K562 (cell line): ENCODE results near the gene ARID5B. TPM values are rescaled to one million over a fixed set of nuclear protein-coding genes. Genes with fewer than 3 reads are reported as not detected.

Experiments used
- ATF1 ChIP-seq, 2 experiments: fragments of 450-650 bp in 1 of 2; IDR thresholded peaks; 2 replicates each; pipeline ENCODE4 v1.6.1; 2016; ENCODE audit warnings: missing compliant biosample characterization in 1 of 2, missing genetic modification characterization in 1 of 2
- ATF7 ChIP-seq: fragments of 450-650 bp; IDR thresholded peaks from 2 replicates; pipeline ENCODE4 v1.7.1; 2014; ENCODE audit warnings: mild to moderate bottlenecking, moderate library complexity
- BMI1 ChIP-seq: fragments of 150-350 bp; IDR thresholded peaks from 2 replicates; pipeline ENCODE4 v1.6.1; 2014; ENCODE audit warnings: low read length
- C11orf30 ChIP-seq: fragments of 450-650 bp; IDR thresholded peaks from 2 replicates; pipeline ENCODE4 v1.6.1; 2016; ENCODE audit warnings: low read depth, mild to moderate bottlenecking
- CEBPG ChIP-seq, 3 experiments: fragments of 200-800 bp in 1 of 3; sonication (Bioruptor generic) in 1 of 3; sonication (generic) in 1 of 3; formaldehyde crosslinking in 1 of 3; IDR thresholded peaks in 2 of 3; conservative IDR thresholded peaks in 1 of 3; 2 replicates each; pipeline versions ENCODE4 v1.6.1 to v1.8.0; 2016 to 2022; ENCODE audit warnings: missing compliant biosample characterization in 2 of 3, missing genetic modification characterization in 2 of 3, mild to moderate bottlenecking in 1 of 3, missing genetic modification reagents in 1 of 3
- ETV6 ChIP-seq, 3 experiments: fragments of 150-350 bp in 1 of 3; sonication (generic) in 1 of 3; formaldehyde crosslinking in 1 of 3; IDR thresholded peaks; 2 replicates each; pipeline versions ENCODE4 v1.6.1 to v1.8.0; 2014 to 2022; ENCODE audit warnings: borderline replicate concordance in 2 of 3, low read depth in 2 of 3, antibody characterized with exemption in 1 of 3, low read length in 1 of 3, mild to moderate bottlenecking in 1 of 3, missing genetic modification reagents in 1 of 3
- HIVEP1 ChIP-seq: fragments of 250-450 bp; sonication (Bioruptor Pico); IDR thresholded peaks from 2 replicates; pipeline ENCODE4 v1.4.0; 2020; ENCODE audit warnings: mild to moderate bottlenecking
- JUND ChIP-seq, 2 experiments: IDR thresholded peaks; 2 replicates in 1 of 2; 3 replicates in 1 of 2; pipeline ENCODE4 v1.6.1; 2011; ENCODE audit warnings: borderline replicate concordance in 2 of 2, low read depth in 2 of 2, low read length in 2 of 2, improper control_type of control experiment in 1 of 2, missing biosample characterization in 1 of 2, missing genetic modification characterization in 1 of 2, missing genetic modification reagents in 1 of 2
- MEF2D ChIP-seq: conservative IDR thresholded peaks from 2 replicates; pipeline ENCODE4 v1.6.1; 2016; ENCODE audit warnings: low read depth, missing genetic modification characterization, missing compliant biosample characterization
- OTX1 ChIP-seq: fragments of 450-650 bp; formaldehyde crosslinking; IDR thresholded peaks from 2 replicates; pipeline ENCODE4 v1.4.0; 2022; ENCODE audit warnings: mild to moderate bottlenecking
- POLR3G ChIP-seq: IDR thresholded peaks from 2 replicates; pipeline ENCODE4 v1.6.1; 2011; ENCODE audit not compliant: insufficient read length, insufficient replicate concordance; ENCODE audit errors: extremely low read depth
- PTBP1 ChIP-seq: fragments of 200-400 bp; formaldehyde crosslinking; IDR thresholded peaks from 2 replicates; pipeline ENCODE4 v1.6.1; 2017; ENCODE audit warnings: low read depth, low read length
- RNF2 ChIP-seq: sonication (generic); IDR thresholded peaks from 2 replicates; pipeline ENCODE4 v1.6.1; 2016
- ZBTB1 ChIP-seq: sonication (generic); formaldehyde crosslinking; IDR thresholded peaks from 2 replicates; pipeline ENCODE4 v1.8.1; 2023; ENCODE audit warnings: missing genetic modification reagents, low read depth, mild to moderate bottlenecking, borderline replicate concordance
- ZFP36 ChIP-seq: fragments of 150-350 bp; IDR thresholded peaks from 2 replicates; pipeline ENCODE4 v1.6.1; 2018; ENCODE audit warnings: low read length, low read depth; ENCODE audit not compliant: partially characterized antibody
- ZNF124 ChIP-seq: sonication (generic); formaldehyde crosslinking; IDR thresholded peaks from 2 replicates; pipeline ENCODE4 v1.8.1; 2022; ENCODE audit warnings: missing genetic modification reagents
- ZNF184 ChIP-seq: sonication (generic); formaldehyde crosslinking; IDR thresholded peaks from 2 replicates; pipeline ENCODE4 v1.5.0; 2020; ENCODE audit warnings: missing genetic modification reagents
- ZNF561 ChIP-seq: fragments of 450-650 bp; formaldehyde crosslinking; conservative IDR thresholded peaks from 2 replicates; pipeline ENCODE4 v1.4.0; 2020; ENCODE audit warnings: mild to moderate bottlenecking, moderate library complexity
- polyA plus RNA-seq, 8 experiments: library from polyadenylated mRNA; depleted of rRNA in 4 of 8; stranded (reverse) in 5 of 8; unstranded in 3 of 8; fragments of >200 nt; fragmentation: Nextera tagmentation in 2 of 8; fragmentation: Illumina TruSeq in 1 of 8; extraction: Ambion mirVana in 2 of 8; extraction: Trizol in 1 of 8; gene quantifications; 2 replicates each; pipeline versions ENCODE4 v1.2.1 to v1.2.3, GENCODE V29; 2011 to 2014; ENCODE audit warnings: inconsistent platforms in 1 of 8, missing spikeins in 1 of 8
- total RNA-seq, 7 experiments: library from RNA; depleted of rRNA in 6 of 7; stranded (reverse); fragments of >200 nt in 6 of 7; fragmentation: Illumina TruSeq in 2 of 7; extraction: Trizol in 2 of 7; gene quantifications; 2 replicates each; pipeline versions ENCODE4 v1.2.1 to v1.2.3, GENCODE V29; 2011 to 2021; ENCODE audit warnings: low replicate concordance in 1 of 7
- TF ChIP-seq, protein P1 (sequence below): fragments of 250-450 bp; sonication (Bioruptor Pico); IDR thresholded peaks from 2 replicates; pipeline ENCODE4 v1.4.0; 2020; ENCODE audit warnings: mild to moderate bottlenecking, moderate library complexity, borderline replicate concordance
- TF ChIP-seq, protein P2 (sequence below): sonication (generic); formaldehyde crosslinking; IDR thresholded peaks from 2 replicates; pipeline ENCODE4 v1.8.0; 2022; ENCODE audit warnings: mild to moderate bottlenecking, missing genetic modification reagents
- TF ChIP-seq, protein P3 (sequence below): sonication (generic); IDR thresholded peaks from 2 replicates; pipeline ENCODE4 v1.6.1; 2016
- TF ChIP-seq, protein P4 (sequence below): sonication (generic); formaldehyde crosslinking; IDR thresholded peaks from 2 replicates; pipeline ENCODE4 v1.8.1; 2023; ENCODE audit warnings: mild to moderate bottlenecking, missing genetic modification reagents, moderate library complexity

The ARID5B gene
- total and polyA plus RNA-seq, 9 of the 15 experiments (the other 6 are each of a cell fraction or from before 2014, with no cell fraction given): 0.48 to 1.6 (median 0.80) TPM

DNA sequence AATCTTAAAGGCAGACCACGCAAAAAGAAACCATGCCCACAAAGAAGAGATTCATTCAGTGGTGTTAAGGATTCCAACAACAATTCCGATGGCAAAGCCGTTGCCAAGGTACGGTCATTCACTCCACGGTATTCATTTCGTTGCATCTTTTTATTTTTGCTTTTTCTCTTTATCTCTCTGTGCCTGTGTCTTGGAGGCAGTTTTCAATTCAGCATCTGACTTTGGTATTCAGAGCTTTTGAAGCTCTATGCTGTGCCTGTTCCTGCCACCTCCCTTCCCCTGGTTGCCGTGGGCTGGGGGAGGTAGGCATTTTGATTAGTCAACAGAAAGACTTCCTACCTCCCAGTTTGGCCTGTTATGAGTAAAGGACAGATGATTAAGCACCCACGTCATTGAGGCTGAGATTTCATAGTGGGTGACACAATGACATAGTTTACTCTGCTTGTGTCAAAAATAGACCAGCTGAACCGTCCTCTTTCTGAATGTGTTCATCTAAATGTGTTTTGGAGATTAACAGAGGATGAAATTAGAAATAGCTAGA is 149.5 kb downstream of the ARID5B start (continued):
- TF ChIP-seq, protein P1, sequence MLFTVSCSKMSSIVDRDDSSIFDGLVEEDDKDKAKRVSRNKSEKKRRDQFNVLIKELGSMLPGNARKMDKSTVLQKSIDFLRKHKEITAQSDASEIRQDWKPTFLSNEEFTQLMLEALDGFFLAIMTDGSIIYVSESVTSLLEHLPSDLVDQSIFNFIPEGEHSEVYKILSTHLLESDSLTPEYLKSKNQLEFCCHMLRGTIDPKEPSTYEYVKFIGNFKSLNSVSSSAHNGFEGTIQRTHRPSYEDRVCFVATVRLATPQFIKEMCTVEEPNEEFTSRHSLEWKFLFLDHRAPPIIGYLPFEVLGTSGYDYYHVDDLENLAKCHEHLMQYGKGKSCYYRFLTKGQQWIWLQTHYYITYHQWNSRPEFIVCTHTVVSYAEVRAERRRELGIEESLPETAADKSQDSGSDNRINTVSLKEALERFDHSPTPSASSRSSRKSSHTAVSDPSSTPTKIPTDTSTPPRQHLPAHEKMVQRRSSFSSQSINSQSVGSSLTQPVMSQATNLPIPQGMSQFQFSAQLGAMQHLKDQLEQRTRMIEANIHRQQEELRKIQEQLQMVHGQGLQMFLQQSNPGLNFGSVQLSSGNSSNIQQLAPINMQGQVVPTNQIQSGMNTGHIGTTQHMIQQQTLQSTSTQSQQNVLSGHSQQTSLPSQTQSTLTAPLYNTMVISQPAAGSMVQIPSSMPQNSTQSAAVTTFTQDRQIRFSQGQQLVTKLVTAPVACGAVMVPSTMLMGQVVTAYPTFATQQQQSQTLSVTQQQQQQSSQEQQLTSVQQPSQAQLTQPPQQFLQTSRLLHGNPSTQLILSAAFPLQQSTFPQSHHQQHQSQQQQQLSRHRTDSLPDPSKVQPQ (CRISPR knock-in tag): no peak
- no peak for TF ChIP-seq POLR3G
- no peak for TF ChIP-seq ETV6 (IDR thresholded peaks at IDR 0.05; ENCODE audit: borderline replicate concordance in 1 of 2, low read depth in 2 of 2, low read length in 1 of 2)
- no peak for TF ChIP-seq ETV6 (CRISPR knock-in tag; IDR thresholded peaks at IDR 0.05; ENCODE audit: borderline replicate concordance)
- TF ChIP-seq, protein P2, sequence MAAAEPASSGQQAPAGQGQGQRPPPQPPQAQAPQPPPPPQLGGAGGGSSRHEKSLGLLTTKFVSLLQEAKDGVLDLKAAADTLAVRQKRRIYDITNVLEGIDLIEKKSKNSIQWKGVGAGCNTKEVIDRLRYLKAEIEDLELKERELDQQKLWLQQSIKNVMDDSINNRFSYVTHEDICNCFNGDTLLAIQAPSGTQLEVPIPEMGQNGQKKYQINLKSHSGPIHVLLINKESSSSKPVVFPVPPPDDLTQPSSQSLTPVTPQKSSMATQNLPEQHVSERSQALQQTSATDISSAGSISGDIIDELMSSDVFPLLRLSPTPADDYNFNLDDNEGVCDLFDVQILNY (CRISPR knock-in tag): no peak
- TF ChIP-seq ZNF124 (CRISPR knock-in tag): no peak
- TF ChIP-seq ZFP36: peak; percentile 30
- TF ChIP-seq ZNF184 (CRISPR knock-in tag): 0 out of 2 replicates have a peak, but pooled peaks have one; percentile 55
- TF ChIP-seq ATF7: peak; percentile 16; the same call in 1 of the 2 replicates
- TF ChIP-seq MEF2D (tag): peak; percentile 48; the same call in 1 of the 2 replicates
- no peak for TF ChIP-seq BMI1
- TF ChIP-seq HIVEP1 (CRISPR knock-in tag): no peak
- TF ChIP-seq OTX1 (CRISPR knock-in tag): no peak
- TF ChIP-seq ZBTB1 (CRISPR knock-in tag): no peak
- TF ChIP-seq CEBPG (CRISPR knock-in tag; IDR thresholded peaks at IDR 0.05): no peak
- peak in 1 of 2 experiments; percentile 50; a peak in 1 of 4 replicates for TF ChIP-seq CEBPG (tag; conservative IDR thresholded peaks at IDR 0.05 in 1 of 2, IDR thresholded peaks at IDR 0.05 in 1 of 2)
- TF ChIP-seq, protein P3, sequence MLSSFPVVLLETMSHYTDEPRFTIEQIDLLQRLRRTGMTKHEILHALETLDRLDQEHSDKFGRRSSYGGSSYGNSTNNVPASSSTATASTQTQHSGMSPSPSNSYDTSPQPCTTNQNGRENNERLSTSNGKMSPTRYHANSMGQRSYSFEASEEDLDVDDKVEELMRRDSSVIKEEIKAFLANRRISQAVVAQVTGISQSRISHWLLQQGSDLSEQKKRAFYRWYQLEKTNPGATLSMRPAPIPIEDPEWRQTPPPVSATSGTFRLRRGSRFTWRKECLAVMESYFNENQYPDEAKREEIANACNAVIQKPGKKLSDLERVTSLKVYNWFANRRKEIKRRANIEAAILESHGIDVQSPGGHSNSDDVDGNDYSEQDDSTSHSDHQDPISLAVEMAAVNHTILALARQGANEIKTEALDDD: no peak
- no peak for TF ChIP-seq JUND (IDR thresholded peaks at IDR 0.05; ENCODE audit: borderline replicate concordance, low read depth, low read length)
- TF ChIP-seq JUND (tag; IDR thresholded peaks at IDR 0.05; ENCODE audit: borderline replicate concordance, low read depth, low read length): peak; percentile 16; the same call in 1 of the 3 replicates
- TF ChIP-seq, protein P4, sequence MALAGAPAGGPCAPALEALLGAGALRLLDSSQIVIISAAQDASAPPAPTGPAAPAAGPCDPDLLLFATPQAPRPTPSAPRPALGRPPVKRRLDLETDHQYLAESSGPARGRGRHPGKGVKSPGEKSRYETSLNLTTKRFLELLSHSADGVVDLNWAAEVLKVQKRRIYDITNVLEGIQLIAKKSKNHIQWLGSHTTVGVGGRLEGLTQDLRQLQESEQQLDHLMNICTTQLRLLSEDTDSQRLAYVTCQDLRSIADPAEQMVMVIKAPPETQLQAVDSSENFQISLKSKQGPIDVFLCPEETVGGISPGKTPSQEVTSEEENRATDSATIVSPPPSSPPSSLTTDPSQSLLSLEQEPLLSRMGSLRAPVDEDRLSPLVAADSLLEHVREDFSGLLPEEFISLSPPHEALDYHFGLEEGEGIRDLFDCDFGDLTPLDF (CRISPR knock-in tag): no peak
- peak; percentile 23; the same call in 1 of the 2 replicates for TF ChIP-seq C11orf30
- no peak for TF ChIP-seq ZNF561 (CRISPR knock-in tag)
- TF ChIP-seq PTBP1: no peak
- no peak for TF ChIP-seq ATF1 (CRISPR knock-in tag; IDR thresholded peaks at IDR 0.05)
- peak; percentile 63 for TF ChIP-seq ATF1 (tag; IDR thresholded peaks at IDR 0.05)
- 0 out of 2 replicates have a peak, but pooled peaks have one; percentile 44 for TF ChIP-seq RNF2
- TF ChIP-seq, all 486 proteins: peak for 19
